Measurements from ENCODE around the gene MT3. TPM values are rescaled to one million over a fixed set of nuclear protein-coding genes. Genes with fewer than 3 reads are reported as not detected.
"Not testable (repeated sequence)": the region's sequence is repeated elsewhere in the genome, so short reads cannot be mapped to it uniquely, and the experiment has no call there.

Gene MT3
- total and polyA plus RNA-seq, 4 donors, result 1.6 TPM; not detected in 3

DNA sequence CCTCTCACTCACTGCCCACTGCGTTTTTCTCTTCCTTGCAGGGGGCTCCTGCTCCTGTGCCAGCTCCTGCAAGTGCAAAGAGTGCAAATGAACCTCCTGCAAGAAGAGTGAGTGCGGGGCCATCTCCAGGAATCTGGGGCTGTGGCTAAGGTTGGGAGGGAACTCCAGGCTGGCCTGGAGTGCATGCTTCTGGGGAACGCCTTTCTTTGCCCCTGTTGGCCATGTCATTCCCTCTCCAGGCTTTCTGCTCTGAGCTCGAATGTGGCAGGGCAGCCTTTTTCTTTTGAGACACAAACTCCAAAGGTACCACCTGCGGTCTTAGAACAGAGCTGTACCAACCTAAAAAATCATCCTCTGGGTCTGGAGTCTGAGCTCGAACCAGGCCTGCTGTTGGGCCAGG is 28.8 kb downstream of the MT3 start:
- DNase-seq (no peak), ATAC-seq (ENCODE audit: low FRiP score) (no peak)
- H3K4me1 ChIP-seq (ENCODE audit: control insufficient read depth in 1 of 2, insufficient read depth in 2 of 2, low read length in 2 of 2), result no peaks in the 10 kb centered on the region
- no peaks in the 10 kb centered on the region for H3K9me3 ChIP-seq (ENCODE audit: control insufficient read depth, low read length)
- WGBS, 2 donors, result 87 to 90% methylated on average over 6 of the region's 6 CpGs
- intact Hi-C loops (cut with DNase I), result no loop called here
- H3K36me3 ChIP-seq (ENCODE audit: control insufficient read depth in 1 of 2, insufficient read depth in 2 of 2, low read length in 1 of 2), result no peaks in the 10 kb centered on the region
- H3K27ac ChIP-seq (ENCODE audit: low read depth in 1 of 2, low read length in 2 of 2), result no peak overlapping the region
- H3K27me3 ChIP-seq (ENCODE audit: control insufficient read depth in 1 of 2, insufficient read depth in 2 of 2, low read length in 1 of 2), result no peaks in the 10 kb centered on the region
- no peak overlapping the region for H3K4me3 ChIP-seq (ENCODE audit: low read length in 2 of 2)

DNA sequence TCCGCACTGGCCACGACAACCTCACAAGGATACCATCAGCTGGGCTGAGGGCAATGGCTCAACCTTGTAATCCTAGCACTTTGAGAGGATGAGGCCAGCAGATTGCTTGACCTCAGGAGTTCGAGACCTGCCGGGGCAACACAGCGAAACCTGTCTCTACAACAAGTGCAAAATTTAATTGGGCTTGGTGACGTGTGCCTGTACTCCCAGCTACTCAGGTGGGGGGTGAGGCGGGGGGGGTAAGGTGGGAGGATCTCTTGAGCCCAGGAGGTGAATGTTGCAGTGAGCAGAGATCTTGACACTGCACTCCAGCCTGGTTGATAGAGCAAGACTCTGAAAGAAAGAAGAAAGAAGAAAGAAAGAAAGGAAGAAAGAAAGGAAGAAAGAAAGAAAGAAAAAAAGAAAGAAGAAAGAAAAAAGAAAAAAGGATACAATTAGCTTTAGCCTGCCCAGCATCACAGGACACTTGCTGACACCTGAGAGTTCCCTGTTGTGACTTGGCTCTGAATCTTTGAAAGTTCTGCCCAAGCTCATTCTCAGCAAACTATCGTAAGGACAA is 31.1 kb downstream of the MT3 start:
- no peaks in the 10 kb centered on the region for H3K9me3 ChIP-seq (ENCODE audit: control insufficient read depth, low read length)
- H3K4me1 ChIP-seq (ENCODE audit: control insufficient read depth in 1 of 2, insufficient read depth in 2 of 2, low read length in 2 of 2), result no peaks in the 10 kb centered on the region
- H3K4me3 ChIP-seq (ENCODE audit: low read length in 2 of 2), result no peak overlapping the region
- H3K36me3 ChIP-seq (ENCODE audit: control insufficient read depth in 1 of 2, insufficient read depth in 2 of 2, low read length in 1 of 2), result no peaks in the 10 kb centered on the region
- DNase-seq, result no peak
- intact Hi-C loops (cut with DNase I), result no loop called here
- no peak for ATAC-seq (ENCODE audit: low FRiP score)
- H3K27ac ChIP-seq (ENCODE audit: low read depth in 1 of 2, low read length in 2 of 2), result no peak overlapping the region
- no peaks in the 10 kb centered on the region for H3K27me3 ChIP-seq (ENCODE audit: control insufficient read depth in 1 of 2, insufficient read depth in 2 of 2, low read length in 1 of 2)
- WGBS, 2 donors, result 83 to 85% methylated on average over 8 of the region's 8 CpGs

DNA sequence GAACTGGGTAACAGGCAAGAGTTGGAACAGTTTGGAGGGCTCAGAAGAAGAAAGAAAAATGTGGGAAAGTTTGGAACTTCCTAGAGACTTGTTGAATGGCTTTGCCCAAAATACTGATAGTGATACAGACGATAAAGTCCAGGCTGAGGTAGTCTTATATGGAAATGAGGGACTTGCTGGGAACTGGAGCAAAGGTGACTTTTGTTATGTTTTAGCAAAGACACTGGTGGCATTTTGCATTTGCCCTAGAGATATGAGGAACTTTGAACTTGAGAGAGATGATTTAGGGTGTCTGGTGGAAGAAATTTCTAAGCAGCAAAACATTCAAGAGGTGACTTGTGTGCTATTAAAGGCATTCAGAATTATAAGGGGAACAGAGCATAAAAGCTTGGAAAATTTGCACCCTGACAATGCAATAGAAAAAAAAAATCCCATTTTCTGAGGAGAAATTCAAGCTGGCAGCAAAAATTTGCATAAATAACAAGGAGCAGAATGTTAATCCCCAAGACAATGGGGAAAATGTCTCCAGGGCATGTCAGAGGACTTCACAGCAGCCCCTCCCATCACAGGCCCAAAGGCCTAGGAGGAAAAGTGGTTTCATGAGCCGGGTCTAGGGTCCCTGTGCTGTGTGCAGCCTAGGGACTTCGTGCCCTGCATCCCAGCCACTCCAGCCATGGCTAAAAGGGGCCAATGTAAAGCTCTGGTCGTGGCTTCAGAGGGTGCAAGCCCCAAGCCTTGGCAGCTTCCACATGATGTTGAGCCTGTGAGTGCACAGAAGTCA is 32.5 kb downstream of the MT3 start:
- ATAC-seq (ENCODE audit: low FRiP score); H3K9me3 ChIP-seq (ENCODE audit: control insufficient read depth, low read length); H3K4me3 ChIP-seq (ENCODE audit: low read length in 2 of 2); H3K27ac ChIP-seq (ENCODE audit: low read depth in 1 of 2, low read length in 2 of 2); DNase-seq; intact Hi-C loops (cut with DNase I); H3K4me1 ChIP-seq (ENCODE audit: control insufficient read depth in 1 of 2, insufficient read depth in 2 of 2, low read length in 2 of 2); H3K36me3 ChIP-seq (ENCODE audit: control insufficient read depth in 1 of 2, insufficient read depth in 2 of 2, low read length in 1 of 2); H3K27me3 ChIP-seq (ENCODE audit: control insufficient read depth in 1 of 2, insufficient read depth in 2 of 2, low read length in 1 of 2): not testable (repeated sequence)
- 67 to 81% methylated on average over 4 of the region's 4 CpGs for WGBS, 2 donors

GRCh38 chr16:56623184-56623583 is 33.9 kb downstream of the MT3 start:
- intact Hi-C loops (cut with DNase I); ATAC-seq (ENCODE audit: low FRiP score); DNase-seq; H3K27me3 ChIP-seq (ENCODE audit: control insufficient read depth in 1 of 2, insufficient read depth in 2 of 2, low read length in 1 of 2); H3K36me3 ChIP-seq (ENCODE audit: control insufficient read depth in 1 of 2, insufficient read depth in 2 of 2, low read length in 1 of 2); H3K9me3 ChIP-seq (ENCODE audit: control insufficient read depth, low read length); H3K4me3 ChIP-seq (ENCODE audit: low read length in 2 of 2); H3K4me1 ChIP-seq (ENCODE audit: control insufficient read depth in 1 of 2, insufficient read depth in 2 of 2, low read length in 2 of 2); H3K27ac ChIP-seq (ENCODE audit: low read depth in 1 of 2, low read length in 2 of 2): not testable (repeated sequence)
- WGBS, 2 donors, result 96% methylated on average over 5 of the region's 5 CpGs

DNA sequence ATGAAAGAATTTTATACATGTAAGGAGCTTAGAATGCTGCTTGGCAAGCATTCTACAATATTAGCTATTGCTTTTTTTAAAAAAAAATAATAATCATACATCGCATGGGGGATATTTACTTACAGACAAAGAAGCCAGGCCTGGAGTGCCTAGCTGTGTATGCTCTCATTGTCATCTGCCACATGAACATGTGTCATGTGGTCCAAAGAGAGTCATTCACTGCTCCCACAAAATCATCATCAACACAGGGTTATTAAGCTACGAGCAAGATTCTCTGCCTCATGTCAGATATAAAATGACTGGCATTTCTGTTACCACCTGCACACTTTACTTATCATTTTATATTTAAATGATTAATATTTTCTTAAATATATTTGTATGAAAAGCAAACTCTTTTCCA is 34.3 kb downstream of the MT3 start:
- DNase-seq (no peak), ATAC-seq (ENCODE audit: low FRiP score) (no peak)
- Histone ChIP-seq H3K4me1 (ENCODE audit: control insufficient read depth in 1 of 2, insufficient read depth in 2 of 2, low read length in 2 of 2) (no peaks in the 10 kb centered on the region), H3K27ac (ENCODE audit: low read depth in 1 of 2, low read length in 2 of 2) (no peak overlapping the region), H3K27me3 (ENCODE audit: control insufficient read depth in 1 of 2, insufficient read depth in 2 of 2, low read length in 1 of 2) (no peaks in the 10 kb centered on the region), H3K9me3 (ENCODE audit: control insufficient read depth, low read length) (no peaks in the 10 kb centered on the region), H3K4me3 (ENCODE audit: low read length in 2 of 2) (no peak overlapping the region), H3K36me3 (ENCODE audit: control insufficient read depth in 1 of 2, insufficient read depth in 2 of 2, low read length in 1 of 2) (no peaks in the 10 kb centered on the region)
- 94 to 95% methylated on average over 2 of the region's 2 CpGs for WGBS, 2 donors
- intact Hi-C loops (cut with DNase I), result no loop called here

DNA sequence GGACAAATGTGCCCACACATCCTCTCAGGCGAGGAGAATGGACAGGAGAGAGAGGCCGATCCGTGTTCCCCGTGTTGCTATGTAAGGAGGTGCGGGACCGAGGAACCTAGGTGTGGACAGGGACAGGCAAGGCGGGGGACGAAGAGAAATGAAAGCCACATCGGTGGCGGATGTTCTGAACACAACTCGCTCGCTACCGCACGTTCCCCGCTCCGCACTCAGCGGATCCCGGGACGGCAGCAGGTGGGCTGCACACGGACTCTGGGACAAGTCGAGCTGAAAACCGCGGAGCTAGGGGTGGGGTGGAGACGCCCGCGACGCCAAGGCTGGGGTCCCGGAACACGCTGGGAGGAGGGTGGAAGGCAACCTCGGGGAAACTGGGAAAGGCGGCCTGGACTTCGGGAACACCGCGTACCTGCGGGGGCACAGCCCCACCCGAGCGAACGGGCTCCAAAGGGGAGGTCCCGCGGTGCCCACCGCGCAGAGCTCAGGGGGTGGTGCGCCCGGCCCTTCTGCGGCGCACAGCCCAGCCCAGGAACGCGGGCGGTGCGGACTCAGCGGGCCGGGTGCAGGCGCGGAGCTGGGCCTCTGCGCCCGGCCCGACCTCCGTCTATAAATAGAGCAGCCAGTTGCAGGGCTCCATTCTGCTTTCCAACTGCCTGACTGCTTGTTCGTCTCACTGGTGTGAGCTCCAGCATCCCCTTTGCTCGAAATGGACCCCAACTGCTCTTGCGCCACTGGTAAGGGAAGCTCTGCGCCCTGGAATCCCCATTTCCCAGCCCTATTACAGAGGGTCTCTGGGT is 36.0 kb downstream of the MT3 start, which contains the start of gene MT1E:
Gene MT1E, plus strand, starts transcription at position 642 of the 803 bp plus-strand sequence. Its CDS starts 71 bp downstream, at position 713.
- peak; percentile 84 to 93 for DNase-seq
- no peaks in the 10 kb centered on the region for H3K4me1 ChIP-seq (ENCODE audit: control insufficient read depth in 1 of 2, insufficient read depth in 2 of 2, low read length in 2 of 2)
- intact Hi-C loops (cut with DNase I), result no loop called here
- no peaks in the 10 kb centered on the region for H3K9me3 ChIP-seq (ENCODE audit: control insufficient read depth, low read length)
- peak; percentile 94 for ATAC-seq (ENCODE audit: low FRiP score)
- H3K4me3 ChIP-seq (ENCODE audit: low read length in 2 of 2), result peak within 1 kb of the TSS; percentile 56 to 71
- peak within 1 kb of the TSS; percentile 83 to 95 for H3K27ac ChIP-seq (ENCODE audit: low read depth in 1 of 2, low read length in 2 of 2)
- no peaks in the 10 kb centered on the region for H3K36me3 ChIP-seq (ENCODE audit: control insufficient read depth in 1 of 2, insufficient read depth in 2 of 2, low read length in 1 of 2)
- WGBS, 2 donors, result 0 to 1% methylated on average over 57 to 62 of the region's 62 CpGs
- no peaks in the 10 kb centered on the region for H3K27me3 ChIP-seq (ENCODE audit: control insufficient read depth in 1 of 2, insufficient read depth in 2 of 2, low read length in 1 of 2)

- Histone ChIP-seq H3K36me3 (ENCODE audit: control insufficient read depth in 1 of 2, insufficient read depth in 2 of 2, low read length in 1 of 2) (no peaks in the 10 kb centered on the region), H3K4me1 (ENCODE audit: control insufficient read depth in 1 of 2, insufficient read depth in 2 of 2, low read length in 2 of 2) (no peaks in the 10 kb centered on the region), H3K9me3 (ENCODE audit: control insufficient read depth, low read length) (no peaks in the 10 kb centered on the region), H3K4me3 (ENCODE audit: low read length in 2 of 2) (peak overlapping the region; percentile 38 to 71), H3K27ac (ENCODE audit: low read depth in 1 of 2, low read length in 2 of 2) (peak overlapping the region; percentile 43 to 95), H3K27me3 (ENCODE audit: control insufficient read depth in 1 of 2, insufficient read depth in 2 of 2, low read length in 1 of 2) (no peaks in the 10 kb centered on the region)
- DNase-seq, result peak; percentile 82 to 92
- 3 to 5% methylated on average over 16 of the region's 16 CpGs for WGBS, 2 donors
- ATAC-seq (ENCODE audit: low FRiP score), result peak; percentile 89
- intact Hi-C loops (cut with DNase I), result loop anchor here in 1 of 2 donors (1.0 kb wide), 1 partner anchor 17 kb away; no protein-coding TSS in a partner anchor
Observed at GRCh38 chr16:56625943-56626654, 36.8 kb downstream of the MT3 start.

DNA sequence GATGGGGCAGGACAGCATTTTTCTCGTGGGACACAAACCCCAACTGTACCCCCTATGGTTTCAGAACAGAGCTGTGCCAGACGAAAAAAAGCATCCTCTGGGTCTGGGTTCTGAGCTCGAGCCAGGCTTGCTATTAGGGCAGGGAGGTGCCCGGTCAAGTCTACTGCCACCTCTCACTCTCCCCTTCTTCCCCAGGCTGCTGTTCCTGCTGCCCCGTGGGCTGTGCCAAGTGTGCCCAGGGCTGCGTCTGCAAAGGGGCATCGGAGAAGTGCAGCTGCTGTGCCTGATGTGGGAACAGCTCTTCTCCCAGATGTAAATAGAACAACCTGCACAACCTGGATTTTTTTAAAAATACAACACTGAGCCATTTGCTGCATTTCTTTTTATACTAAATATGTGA is 37.4 kb downstream of the MT3 start:
- no peak for ATAC-seq (ENCODE audit: low FRiP score)
- H3K36me3 ChIP-seq (ENCODE audit: control insufficient read depth in 1 of 2, insufficient read depth in 2 of 2, low read length in 1 of 2), result no peaks in the 10 kb centered on the region
- intact Hi-C loops (cut with DNase I), result loop anchor here in 1 of 2 donors (1.0 kb wide), 1 partner anchor 17 kb away; no protein-coding TSS in a partner anchor
- no peaks in the 10 kb centered on the region for H3K9me3 ChIP-seq (ENCODE audit: control insufficient read depth, low read length)
- H3K27ac ChIP-seq (ENCODE audit: low read depth in 1 of 2, low read length in 2 of 2), result peak overlapping the region; percentile 43 to 95
- DNase-seq, result no peak
- WGBS, 2 donors, result 1 to 6% methylated on average over 7 of the region's 7 CpGs
- no peaks in the 10 kb centered on the region for H3K4me1 ChIP-seq (ENCODE audit: control insufficient read depth in 1 of 2, insufficient read depth in 2 of 2, low read length in 2 of 2)
- H3K27me3 ChIP-seq (ENCODE audit: control insufficient read depth in 1 of 2, insufficient read depth in 2 of 2, low read length in 1 of 2), result no peaks in the 10 kb centered on the region
- peak overlapping the region; percentile 56 to 71 for H3K4me3 ChIP-seq (ENCODE audit: low read length in 2 of 2)

Measured in aorta (tissue), 5 donors.